Thyroid gland (tissue), 4 donors: ENCODE results near the gene KAZN.

ENCODE experiments used
- CTCF ChIP-seq, 6 experiments: fragments of 200-600 bp in 3 of 6; fragments of 450-650 bp in 3 of 6; sonication (generic) in 3 of 6; IDR thresholded peaks; one replicate each; pipeline ENCODE4 v1.5.1; 2016 to 2019; ENCODE audit warnings: antibody characterized with exemption in 6 of 6, mild to moderate bottlenecking in 2 of 6, inconsistent platforms in 1 of 6, moderate library complexity in 1 of 6
- POLR2A ChIP-seq, 2 donors: fragments of 450-650 bp; IDR thresholded peaks; one replicate each; pipeline ENCODE4 v1.6.1; 2017; ENCODE audit warnings: antibody characterized with exemption in 2 of 2, mild to moderate bottlenecking in 2 of 2, moderate library complexity in 1 of 2

- TF ChIP-seq POLR2A (IDR thresholded peaks at IDR 0.05) (no peak), CTCF (IDR thresholded peaks at IDR 0.05) (no peak)
Measured at GRCh38 chr1:14812189-14812588, 213.7 kb downstream of the KAZN start.
